ENCODE measurements around the gene ATOH7. TPM values are rescaled to one million over a fixed set of nuclear protein-coding genes. Genes with fewer than 3 reads are reported as not detected.

The ATOH7 gene
- total RNA-seq, 1 experiment from 2014 or later = 0.20 TPM

- DNase-seq (ENCODE audit: extremely low read depth, low read depth) = no peak
These were observed 47.4 kb downstream of the ATOH7 start for GRCh38 chr10:68184546-68184945.

Other genes starting within 250 kb of the ATOH7 start
- gene HERC4, start 156.8 kb downstream of the ATOH7 start, total RNA-seq (2014; rRNA removed; shearing (Covaris generic)) = 49.6 and 61.2 TPM in 2 replicates
- gene MYPN, start 122.6 kb downstream of the ATOH7 start, total RNA-seq (2014; rRNA removed; shearing (Covaris generic)) = 5.4 and 6.2 TPM in 2 replicates
- 40.9 and 49.5 TPM in 2 replicates for gene HNRNPH3, start 100.0 kb upstream of the ATOH7 start, total RNA-seq (2014; rRNA removed; shearing (Covaris generic))
- gene PBLD, start 100.8 kb upstream of the ATOH7 start, total RNA-seq (2014; rRNA removed; shearing (Covaris generic)) = 1.8 and 3.3 TPM in 2 replicates
- gene RUFY2, start 175.2 kb upstream of the ATOH7 start, total RNA-seq (2014; rRNA removed; shearing (Covaris generic)) = 23.1 and 27.8 TPM in 2 replicates
- 17.5 and 17.7 TPM in 2 replicates for gene DNA2, start 239.9 kb upstream of the ATOH7 start, total RNA-seq (2014; rRNA removed; shearing (Covaris generic))